ENCODE measurements around the gene TLE5.

The TLE5 gene

GRCh38 chr19:3024870-3025548, 37.3 kb downstream of the TLE5 start:
- Histone ChIP-seq H3K36me3 (ENCODE audit: insufficient read depth, low read length) (no peaks in the 10 kb centered on the region), H3K27me3 (ENCODE audit: insufficient read depth, low read length, poor library complexity) (peaks cover 16% of the 10 kb centered on the region), H3K27ac (ENCODE audit: low read length) (no peak overlapping the region), H3K4me2 (ENCODE audit: insufficient read depth, low read length) (no peak overlapping the region), H4K20me1 (ENCODE audit: insufficient read depth, low read length) (no peaks in the 10 kb centered on the region), H2AFZ (ENCODE audit: low read depth, low read length) (no peak overlapping the region), H3K9ac (ENCODE audit: low read depth, low read length) (no peak overlapping the region), H3K9me3 (ENCODE audit: insufficient read depth, low read length, severe bottlenecking) (no peaks in the 10 kb centered on the region), H3K79me2 (ENCODE audit: insufficient read depth, low read length) (no peaks in the 10 kb centered on the region), H3K4me3 (ENCODE audit: low read depth in 1 of 2, low read length in 2 of 2) (no peak overlapping the region), H3K4me1 (ENCODE audit: insufficient read depth, low read length) (peaks cover 21% of the 10 kb centered on the region)
- TF ChIP-seq, protein P1, sequence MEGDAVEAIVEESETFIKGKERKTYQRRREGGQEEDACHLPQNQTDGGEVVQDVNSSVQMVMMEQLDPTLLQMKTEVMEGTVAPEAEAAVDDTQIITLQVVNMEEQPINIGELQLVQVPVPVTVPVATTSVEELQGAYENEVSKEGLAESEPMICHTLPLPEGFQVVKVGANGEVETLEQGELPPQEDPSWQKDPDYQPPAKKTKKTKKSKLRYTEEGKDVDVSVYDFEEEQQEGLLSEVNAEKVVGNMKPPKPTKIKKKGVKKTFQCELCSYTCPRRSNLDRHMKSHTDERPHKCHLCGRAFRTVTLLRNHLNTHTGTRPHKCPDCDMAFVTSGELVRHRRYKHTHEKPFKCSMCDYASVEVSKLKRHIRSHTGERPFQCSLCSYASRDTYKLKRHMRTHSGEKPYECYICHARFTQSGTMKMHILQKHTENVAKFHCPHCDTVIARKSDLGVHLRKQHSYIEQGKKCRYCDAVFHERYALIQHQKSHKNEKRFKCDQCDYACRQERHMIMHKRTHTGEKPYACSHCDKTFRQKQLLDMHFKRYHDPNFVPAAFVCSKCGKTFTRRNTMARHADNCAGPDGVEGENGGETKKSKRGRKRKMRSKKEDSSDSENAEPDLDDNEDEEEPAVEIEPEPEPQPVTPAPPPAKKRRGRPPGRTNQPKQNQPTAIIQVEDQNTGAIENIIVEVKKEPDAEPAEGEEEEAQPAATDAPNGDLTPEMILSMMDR (IDR thresholded peaks at IDR 0.05; ENCODE audit: borderline replicate concordance, extremely low read depth, low read length, poor library complexity, severe bottlenecking) = no peak
- TF ChIP-seq EZH2 (IDR thresholded peaks at IDR 0.05; ENCODE audit: borderline replicate concordance, low read depth, low read length, severe bottlenecking) = no peak
- no peak for ATAC-seq (ENCODE audit: insufficient read depth, low read depth)
- no peak for DNase-seq

- Histone ChIP-seq H3K79me2 (ENCODE audit: insufficient read depth, low read length) (no peaks in the 10 kb centered on the region), H3K9me3 (ENCODE audit: insufficient read depth, low read length, severe bottlenecking) (no peaks in the 10 kb centered on the region), H3K36me3 (ENCODE audit: insufficient read depth, low read length) (no peaks in the 10 kb centered on the region), H3K4me1 (ENCODE audit: insufficient read depth, low read length) (peaks cover 19% of the 10 kb centered on the region), H3K9ac (ENCODE audit: low read depth, low read length) (no peak overlapping the region), H3K4me2 (ENCODE audit: insufficient read depth, low read length) (no peak overlapping the region), H3K27me3 (ENCODE audit: insufficient read depth, low read length, poor library complexity) (peaks cover 10% of the 10 kb centered on the region), H3K4me3 (ENCODE audit: low read depth in 1 of 2, low read length in 2 of 2) (no peak overlapping the region), H2AFZ (ENCODE audit: low read depth, low read length) (no peak overlapping the region), H3K27ac (ENCODE audit: low read length) (no peak overlapping the region), H4K20me1 (ENCODE audit: insufficient read depth, low read length) (no peaks in the 10 kb centered on the region)
- DNase-seq (no peak), ATAC-seq (ENCODE audit: insufficient read depth, low read depth) (no peak)
- TF ChIP-seq, protein P1 (IDR thresholded peaks at IDR 0.05; ENCODE audit: borderline replicate concordance, extremely low read depth, low read length, poor library complexity, severe bottlenecking) = no peak
- no peak for TF ChIP-seq EZH2 (IDR thresholded peaks at IDR 0.05; ENCODE audit: borderline replicate concordance, low read depth, low read length, severe bottlenecking)
Measured at GRCh38 chr19:3024509-3024869, 37.8 kb downstream of the TLE5 start.

DNA sequence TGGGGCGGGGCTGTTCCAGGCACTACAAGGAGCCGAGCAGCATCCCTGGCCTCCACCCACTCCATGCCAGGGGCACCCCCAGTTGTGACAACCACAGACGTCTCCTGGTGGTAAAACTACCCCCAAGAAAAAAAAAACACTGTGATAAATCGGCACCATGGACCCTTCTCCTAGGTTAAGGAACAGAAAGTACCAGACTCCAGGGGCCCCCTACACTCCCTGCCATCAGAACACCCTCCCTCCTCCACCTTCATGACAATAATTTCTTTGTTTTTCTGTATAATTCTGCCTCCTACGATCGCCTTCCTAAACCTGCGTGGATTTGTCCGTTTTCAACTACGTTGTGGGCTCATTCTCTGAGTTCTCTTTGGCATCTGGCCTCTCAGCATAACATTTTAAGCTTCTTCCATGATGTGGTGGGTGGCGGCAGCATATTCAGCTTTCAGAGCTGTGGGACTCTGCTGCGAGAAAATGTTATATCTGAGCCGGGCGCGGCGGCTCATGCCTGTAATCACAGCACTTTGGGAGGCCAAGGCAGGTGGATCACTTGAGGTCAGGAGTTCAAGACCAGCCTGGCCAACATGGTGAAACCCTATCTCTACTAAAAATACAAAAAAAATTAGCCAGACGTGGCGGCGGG, 41.9 kb downstream of the TLE5 start:
- H3K79me2 ChIP-seq (ENCODE audit: insufficient read depth, low read length) = no peaks in the 10 kb centered on the region
- TF ChIP-seq EZH2 (IDR thresholded peaks at IDR 0.05; ENCODE audit: borderline replicate concordance, low read depth, low read length, severe bottlenecking) = no peak
- TF ChIP-seq, protein P1 (IDR thresholded peaks at IDR 0.05; ENCODE audit: borderline replicate concordance, extremely low read depth, low read length, poor library complexity, severe bottlenecking) = no peak
- no peaks in the 10 kb centered on the region for H3K9me3 ChIP-seq (ENCODE audit: insufficient read depth, low read length, severe bottlenecking)
- no peak overlapping the region for H3K9ac ChIP-seq (ENCODE audit: low read depth, low read length)
- H3K27ac ChIP-seq (ENCODE audit: low read length) = no peak overlapping the region
- DNase-seq (no peak), ATAC-seq (ENCODE audit: insufficient read depth, low read depth) (no peak)
- H3K4me3 ChIP-seq (ENCODE audit: low read depth in 1 of 2, low read length in 2 of 2) = no peak overlapping the region
- H3K4me1 ChIP-seq (ENCODE audit: insufficient read depth, low read length) = peaks cover 5% of the 10 kb centered on the region; the same call in 1 of the 2 replicates
- H3K4me2 ChIP-seq (ENCODE audit: insufficient read depth, low read length) = no peak overlapping the region
- no peaks in the 10 kb centered on the region for H3K27me3 ChIP-seq (ENCODE audit: insufficient read depth, low read length, poor library complexity)
- H3K36me3 ChIP-seq (ENCODE audit: insufficient read depth, low read length) = no peaks in the 10 kb centered on the region
- no peaks in the 10 kb centered on the region for H4K20me1 ChIP-seq (ENCODE audit: insufficient read depth, low read length)
- no peak overlapping the region for H2AFZ ChIP-seq (ENCODE audit: low read depth, low read length)
